Endodermal cell (in vitro differentiated cells): Measurements from ENCODE around the gene GPR25. TPM values are rescaled to one million over a fixed set of nuclear protein-coding genes. Genes with fewer than 3 reads are reported as not detected.
"Not testable (repeated sequence)": the region's sequence is repeated elsewhere in the genome, so short reads cannot be mapped to it uniquely, and the experiment has no call there.

Experiments
- DNase-seq: peaks from one replicate; pipeline ENCODE4 v3.0.0-alpha.2; 2017
- H3K27ac ChIP-seq: 2 replicates; pipeline ENCODE4 v1.5.1; 2013; ENCODE audit warnings: mild to moderate bottlenecking, low read depth, low read length, moderate library complexity
- H3K27me3 ChIP-seq: 2 replicates; pipeline ENCODE4 v1.6.1; 2013; ENCODE audit warnings: mild to moderate bottlenecking, low read length, moderate library complexity; ENCODE audit not compliant: insufficient read depth, control insufficient read depth, poor library complexity, severe bottlenecking
- H3K36me3 ChIP-seq: 2 replicates; pipeline ENCODE4 v1.7.0; 2013; ENCODE audit warnings: mild to moderate bottlenecking, low read length, moderate library complexity; ENCODE audit not compliant: control insufficient read depth, insufficient read depth
- H3K4me1 ChIP-seq: one replicate; pipeline ENCODE4 v1.7.0; 2013; ENCODE audit warnings: low read length; ENCODE audit not compliant: control insufficient read depth, insufficient read depth
- H3K4me3 ChIP-seq: 2 replicates; pipeline ENCODE4 v1.5.1; 2013; ENCODE audit warnings: mild to moderate bottlenecking, low read length, moderate library complexity
- H3K9ac ChIP-seq: 2 replicates; pipeline ENCODE4 v1.6.1; 2013; ENCODE audit warnings: mild to moderate bottlenecking, low read length, moderate library complexity; ENCODE audit not compliant: poor library complexity, severe bottlenecking; ENCODE audit errors: extremely low read depth
- H3K9me3 ChIP-seq: 2 replicates; pipeline ENCODE4 v1.6.1; 2013; ENCODE audit warnings: mild to moderate bottlenecking, low read length, moderate library complexity; ENCODE audit not compliant: control insufficient read depth
- H3K27ac Mint-ChIP-seq: 2 replicates; pipeline ENCODE4 v1.8.0; 2020; ENCODE audit warnings: mixed read lengths
- H3K27me3 Mint-ChIP-seq: 2 replicates; pipeline ENCODE4 v1.8.0; 2021; ENCODE audit warnings: mild to moderate bottlenecking, mixed read lengths; ENCODE audit not compliant: insufficient read depth
- H3K36me3 Mint-ChIP-seq: 2 replicates; pipeline ENCODE4 v1.8.0; 2020; ENCODE audit warnings: low read depth, mixed read lengths
- H3K4me1 Mint-ChIP-seq: 2 replicates; pipeline ENCODE4 v1.8.0; 2020; ENCODE audit warnings: mixed read lengths
- H3K4me3 Mint-ChIP-seq: 2 replicates; pipeline ENCODE4 v1.8.0; 2020; ENCODE audit warnings: mild to moderate bottlenecking, moderate library complexity, mixed read lengths
- H3K9me3 Mint-ChIP-seq: 2 replicates; pipeline ENCODE4 v1.8.0; 2020; ENCODE audit warnings: mild to moderate bottlenecking, mixed read lengths
- CTCF ChIP-seq: fragments of 200-600 bp; sonication (generic); conservative IDR thresholded peaks from 2 replicates; pipeline ENCODE4 v1.5.0; 2021; ENCODE audit warnings: antibody characterized with exemption, mild to moderate bottlenecking
- WGBS, 2 experiments: methylation state at CpG; one replicate each; pipeline versions ENCODE4 v1.1.5 to v1.1.7; 2013; ENCODE audit warnings: missing lambda C conversion rate in 2 of 2, mixed read lengths in 1 of 2; ENCODE audit not compliant: insufficient coverage in 1 of 2, insufficient read length in 1 of 2; 5-methylcytosine and 5-hydroxymethylcytosine counted together
- total RNA-seq, 2 donors: library from RNA; stranded (reverse); fragmentation: NEBNext Ultra II Directional in 1 of 2; extraction: Animal tissue kit (Norgen Biotek cat#: 25700) in 1 of 2; gene quantifications; 2 replicates in 1 of 2; 3 replicates in 1 of 2; pipeline ENCODE4 v1.2.1, GENCODE V29; 2021

Gene GPR25
- total RNA-seq, 2 donors from 2014 or later, result not detected

- H3K27ac Mint-ChIP-seq, result no peak overlapping the region
- H3K4me1 Mint-ChIP-seq, result no peaks in the 10 kb centered on the region
- no peaks in the 10 kb centered on the region for H3K9me3 ChIP-seq
- H3K9me3 Mint-ChIP-seq, result no peaks in the 10 kb centered on the region
- no peaks in the 10 kb centered on the region for H3K4me1 ChIP-seq
- H3K4me3 Mint-ChIP-seq, result no peak overlapping the region
- no peak overlapping the region for H3K27ac ChIP-seq
- DNase-seq, result no peak
- TF ChIP-seq CTCF, result no peak
- no peak overlapping the region for H3K4me3 ChIP-seq
- H3K27me3 Mint-ChIP-seq, result no peaks in the 10 kb centered on the region
- WGBS, 2 experiments, result 98 to 100% methylated on average over 2 to 4 of the region's 4 CpGs
- H3K27me3 ChIP-seq, result no peaks in the 10 kb centered on the region
- H3K9ac ChIP-seq, result no peak overlapping the region
- peaks cover 64% of the 10 kb centered on the region for H3K36me3 Mint-ChIP-seq
- H3K36me3 ChIP-seq, result peaks cover 57% of the 10 kb centered on the region
These were observed 37.0 kb downstream of the GPR25 start for GRCh38 chr1:200909757-200910239.

- DNase-seq, result no peak
- no peak overlapping the region for H3K27ac ChIP-seq
- Mint-ChIP-seq H3K9me3 (no peaks in the 10 kb centered on the region), H3K27ac (no peak overlapping the region), H3K4me3 (no peak overlapping the region), H3K4me1 (no peaks in the 10 kb centered on the region), H3K27me3 (no peaks in the 10 kb centered on the region), H3K36me3 (peaks cover 59% of the 10 kb centered on the region)
- H3K9me3 ChIP-seq, result no peaks in the 10 kb centered on the region
- peaks cover 57% of the 10 kb centered on the region for H3K36me3 ChIP-seq
- WGBS, 2 experiments, result 96 to 97% methylated on average over 12 to 24 of the region's 24 CpGs
- no peaks in the 10 kb centered on the region for H3K27me3 ChIP-seq
- no peak overlapping the region for H3K4me3 ChIP-seq
- H3K9ac ChIP-seq, result no peak overlapping the region
- TF ChIP-seq CTCF, result no peak
- H3K4me1 ChIP-seq, result no peaks in the 10 kb centered on the region
These were observed 38.6 kb downstream of the GPR25 start for GRCh38 chr1:200911361-200911760.

GRCh38 chr1:200911936-200912335 lies 39.2 kb downstream of the GPR25 start:
- not testable (repeated sequence) for H3K9me3 ChIP-seq, H3K9ac ChIP-seq, DNase-seq, H3K4me3 Mint-ChIP-seq, H3K9me3 Mint-ChIP-seq, H3K4me1 ChIP-seq, H3K4me1 Mint-ChIP-seq, H3K27ac ChIP-seq, H3K27ac Mint-ChIP-seq, H3K27me3 ChIP-seq, H3K27me3 Mint-ChIP-seq, H3K4me3 ChIP-seq
- peaks cover 53% of the 10 kb centered on the region for H3K36me3 ChIP-seq
- WGBS, 2 experiments, result 94 to 100% methylated on average over 4 to 10 of the region's 21 CpGs
- H3K36me3 Mint-ChIP-seq, result peaks cover 54% of the 10 kb centered on the region
